ENCODE measurements around the gene HNRNPAB.
"Not testable (repeated sequence)": the region's sequence is repeated elsewhere in the genome, so short reads cannot be mapped to it uniquely, and the experiment has no call there.

Gene HNRNPAB

DNA sequence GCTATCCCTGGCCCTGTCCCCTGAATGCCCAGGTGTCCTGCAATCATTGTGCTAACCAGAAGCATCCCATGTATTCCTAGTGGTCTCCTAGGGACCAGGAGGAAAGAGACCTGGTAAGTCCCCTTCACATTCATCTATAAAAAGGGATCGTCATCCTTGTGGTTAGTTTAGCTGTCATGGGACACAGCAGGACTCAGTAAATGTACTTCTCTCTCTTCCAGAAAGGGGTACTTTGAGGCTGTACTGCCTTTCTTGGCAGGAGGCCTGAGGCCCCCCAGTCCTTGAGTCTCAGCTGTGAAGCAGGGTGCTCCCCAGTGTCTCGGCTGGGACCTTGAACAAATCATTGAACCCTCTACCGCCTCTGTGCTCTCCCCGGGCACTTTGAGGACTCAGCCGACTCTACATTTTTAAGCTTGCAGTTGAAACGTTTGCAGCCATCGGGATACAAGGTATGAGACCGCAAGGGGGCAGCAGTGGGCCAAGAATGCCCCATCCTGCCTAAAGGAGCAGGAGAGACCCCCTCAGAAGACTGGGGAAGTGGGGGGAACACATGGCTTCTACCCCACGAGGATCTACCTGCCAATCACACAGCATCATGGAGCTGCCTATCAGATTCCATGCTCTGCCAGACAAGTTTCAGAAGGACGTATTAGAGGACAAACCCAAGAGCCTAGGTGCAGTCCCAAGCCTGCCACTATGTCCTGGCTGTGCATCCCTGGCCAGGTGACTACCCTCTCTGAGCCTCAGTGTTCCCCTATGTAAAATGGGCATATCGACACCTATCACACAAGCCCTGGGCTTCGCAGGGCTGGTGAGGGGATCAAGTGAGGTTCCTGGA, 30.6 kb downstream of the HNRNPAB start:
- Histone ChIP-seq H3K36me3 (ENCODE audit: insufficient read depth, low read length) (peaks cover 7% of the 10 kb centered on the region), H3K4me3 (ENCODE audit: low read depth in 1 of 2, low read length in 2 of 2) (no peak overlapping the region), H3K27me3 (ENCODE audit: control insufficient read depth in 1 of 2, insufficient read depth in 2 of 2, low read length in 2 of 2) (no peaks in the 10 kb centered on the region), H3K9ac (ENCODE audit: low read length) (no peak overlapping the region), H3K4me1 (ENCODE audit: insufficient read depth, low read length) (peaks cover 22% of the 10 kb centered on the region), H3K27ac (ENCODE audit: low read depth, low read length) (no peak overlapping the region), H3K9me3 (ENCODE audit: low read length) (no peaks in the 10 kb centered on the region)

DNA sequence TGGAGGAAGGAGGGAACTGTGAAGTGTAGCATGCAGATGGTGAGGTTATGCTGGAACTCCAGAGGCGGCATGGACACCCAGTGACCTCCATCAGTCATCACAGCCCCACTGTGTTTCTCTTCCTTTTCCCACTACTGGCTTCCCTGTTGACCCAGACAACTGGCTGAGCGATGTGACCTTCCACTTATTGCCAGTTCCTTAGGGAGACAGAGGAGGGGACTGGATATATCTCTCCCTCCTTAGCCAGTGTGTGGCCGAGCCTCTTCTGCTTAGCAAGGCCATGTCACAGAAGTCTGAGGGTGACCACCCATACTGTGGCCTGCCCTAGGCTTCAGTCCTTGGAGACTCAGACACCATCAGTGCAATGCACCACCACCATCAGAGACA, 31.2 kb downstream of the HNRNPAB start:
- no peaks in the 10 kb centered on the region for H3K27me3 ChIP-seq (ENCODE audit: control insufficient read depth in 1 of 2, insufficient read depth in 2 of 2, low read length in 2 of 2)
- H3K27ac ChIP-seq (ENCODE audit: low read depth, low read length) = no peak overlapping the region
- no peak overlapping the region for H3K9ac ChIP-seq (ENCODE audit: low read length)
- H3K9me3 ChIP-seq (ENCODE audit: low read length) = no peaks in the 10 kb centered on the region
- peaks cover under 1% of the 10 kb centered on the region for H3K36me3 ChIP-seq (ENCODE audit: insufficient read depth, low read length)
- no peak overlapping the region for H3K4me3 ChIP-seq (ENCODE audit: low read depth in 1 of 2, low read length in 2 of 2)
- peaks cover 16% of the 10 kb centered on the region for H3K4me1 ChIP-seq (ENCODE audit: insufficient read depth, low read length)

DNA sequence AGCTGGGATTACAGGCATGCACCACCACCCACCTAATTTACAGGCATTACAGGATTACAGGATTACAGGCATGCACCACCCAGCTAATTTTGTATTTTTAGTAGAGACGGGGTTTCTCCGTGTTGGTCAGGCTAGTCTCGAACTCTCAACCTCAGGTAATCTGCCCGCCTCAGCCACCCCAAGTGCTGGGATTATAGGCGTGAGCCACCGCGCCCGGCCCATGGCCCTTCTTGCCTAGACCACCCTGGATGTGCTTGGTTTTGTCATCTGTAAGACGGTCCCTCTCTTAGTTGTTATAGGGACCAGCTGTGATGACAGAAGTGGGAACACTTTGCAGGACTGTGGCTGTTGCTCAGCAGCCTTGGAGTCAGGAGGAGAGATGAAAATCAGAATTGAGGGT, 31.8 kb downstream of the HNRNPAB start:
- Histone ChIP-seq H3K9me3 (ENCODE audit: low read length) (no peaks in the 10 kb centered on the region), H3K27ac (ENCODE audit: low read depth, low read length) (no peak overlapping the region), H3K36me3 (ENCODE audit: insufficient read depth, low read length) (no peaks in the 10 kb centered on the region), H3K4me1 (ENCODE audit: insufficient read depth, low read length) (peaks cover 10% of the 10 kb centered on the region), H3K4me3 (ENCODE audit: low read depth in 1 of 2, low read length in 2 of 2) (no peak overlapping the region), H3K27me3 (ENCODE audit: control insufficient read depth in 1 of 2, insufficient read depth in 2 of 2, low read length in 2 of 2) (no peaks in the 10 kb centered on the region), H3K9ac (ENCODE audit: low read length) (no peak overlapping the region)

DNA sequence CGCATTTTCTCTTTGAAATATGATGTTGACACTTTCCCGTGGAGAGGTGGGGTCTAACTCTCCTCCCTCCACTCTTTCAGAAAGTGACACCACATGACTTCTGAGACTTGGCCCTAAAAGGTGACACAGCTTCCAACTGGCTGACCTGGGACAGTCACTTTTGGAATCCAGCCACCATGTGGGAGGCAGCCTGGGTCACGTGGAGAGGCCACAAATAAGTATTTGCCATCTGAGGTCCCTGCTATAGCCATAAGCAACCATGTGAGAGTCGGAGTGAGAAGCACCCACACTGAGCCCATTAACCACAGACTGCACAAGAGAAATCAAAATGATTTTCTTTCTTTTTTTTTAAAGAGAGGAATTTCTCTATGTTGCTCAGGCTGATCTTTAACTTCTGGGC, 32.3 kb downstream of the HNRNPAB start:
- Histone ChIP-seq H3K9ac (ENCODE audit: low read length) (no peak overlapping the region), H3K4me1 (ENCODE audit: insufficient read depth, low read length) (peaks cover 5% of the 10 kb centered on the region), H3K27me3 (ENCODE audit: control insufficient read depth in 1 of 2, insufficient read depth in 2 of 2, low read length in 2 of 2) (no peaks in the 10 kb centered on the region), H3K36me3 (ENCODE audit: insufficient read depth, low read length) (no peaks in the 10 kb centered on the region), H3K9me3 (ENCODE audit: low read length) (no peaks in the 10 kb centered on the region), H3K27ac (ENCODE audit: low read depth, low read length) (no peak overlapping the region), H3K4me3 (ENCODE audit: low read depth in 1 of 2, low read length in 2 of 2) (no peak overlapping the region)

- Histone ChIP-seq H3K4me1 (ENCODE audit: insufficient read depth, low read length) (peaks cover 4% of the 10 kb centered on the region), H3K9ac (ENCODE audit: low read length) (no peak overlapping the region)
These were observed 33.3 kb downstream of the HNRNPAB start for GRCh38 chr5:178237431-178238312.

DNA sequence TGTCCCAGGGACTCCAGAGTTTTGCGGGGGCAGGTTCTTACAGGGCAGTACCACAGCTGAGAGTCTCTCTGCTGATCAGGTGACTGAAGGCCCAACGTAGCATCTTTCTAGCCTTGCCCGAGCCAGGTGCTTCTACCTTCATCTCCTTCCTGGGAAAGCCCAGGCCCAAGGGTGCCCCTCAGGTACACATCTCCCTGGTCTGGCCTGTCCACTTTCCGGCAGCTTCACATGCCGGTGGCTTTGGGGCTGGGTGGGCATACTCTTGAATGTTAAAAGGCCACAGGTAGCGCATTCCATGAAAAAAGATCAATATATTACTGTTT, 33.9 kb downstream of the HNRNPAB start:
- Histone ChIP-seq H3K9ac (ENCODE audit: low read length) (no peak overlapping the region), H3K4me1 (ENCODE audit: insufficient read depth, low read length) (no peaks in the 10 kb centered on the region), H3K27ac (ENCODE audit: low read depth, low read length) (no peak overlapping the region), H3K27me3 (ENCODE audit: control insufficient read depth in 1 of 2, insufficient read depth in 2 of 2, low read length in 2 of 2) (no peaks in the 10 kb centered on the region), H3K4me3 (ENCODE audit: low read depth in 1 of 2, low read length in 2 of 2) (no peak overlapping the region), H3K9me3 (ENCODE audit: low read length) (no peaks in the 10 kb centered on the region), H3K36me3 (ENCODE audit: insufficient read depth, low read length) (no peaks in the 10 kb centered on the region)

More at GRCh38 chr5:178237431-178238312, 33.3 kb downstream of the HNRNPAB start:
- Histone ChIP-seq H3K27ac (ENCODE audit: low read depth, low read length) (no peak overlapping the region), H3K4me3 (ENCODE audit: low read depth in 1 of 2, low read length in 2 of 2) (no peak overlapping the region), H3K36me3 (ENCODE audit: insufficient read depth, low read length) (no peaks in the 10 kb centered on the region), H3K27me3 (ENCODE audit: control insufficient read depth in 1 of 2, insufficient read depth in 2 of 2, low read length in 2 of 2) (no peaks in the 10 kb centered on the region), H3K9me3 (ENCODE audit: low read length) (no peaks in the 10 kb centered on the region)

GRCh38 chr5:178238711-178239592, 34.6 kb downstream of the HNRNPAB start:
- no peaks in the 10 kb centered on the region for H3K36me3 ChIP-seq (ENCODE audit: insufficient read depth, low read length)
- H3K27ac ChIP-seq (ENCODE audit: low read depth, low read length) = no peak overlapping the region
- H3K9me3 ChIP-seq (ENCODE audit: low read length) = no peaks in the 10 kb centered on the region
- no peaks in the 10 kb centered on the region for H3K27me3 ChIP-seq (ENCODE audit: control insufficient read depth in 1 of 2, insufficient read depth in 2 of 2, low read length in 2 of 2)
- no peak overlapping the region for H3K4me3 ChIP-seq (ENCODE audit: low read depth in 1 of 2, low read length in 2 of 2)
- no peaks in the 10 kb centered on the region for H3K4me1 ChIP-seq (ENCODE audit: insufficient read depth, low read length)
- H3K9ac ChIP-seq (ENCODE audit: low read length) = no peak overlapping the region

- not testable (repeated sequence) for H3K9ac ChIP-seq (ENCODE audit: low read length); H3K36me3 ChIP-seq (ENCODE audit: insufficient read depth, low read length); H3K4me1 ChIP-seq (ENCODE audit: insufficient read depth, low read length); H3K4me3 ChIP-seq (ENCODE audit: low read depth in 1 of 2, low read length in 2 of 2); H3K27ac ChIP-seq (ENCODE audit: low read depth, low read length); H3K27me3 ChIP-seq (ENCODE audit: control insufficient read depth in 1 of 2, insufficient read depth in 2 of 2, low read length in 2 of 2); H3K9me3 ChIP-seq (ENCODE audit: low read length)
These were observed 35.4 kb downstream of the HNRNPAB start for GRCh38 chr5:178239626-178240301.

DNA sequence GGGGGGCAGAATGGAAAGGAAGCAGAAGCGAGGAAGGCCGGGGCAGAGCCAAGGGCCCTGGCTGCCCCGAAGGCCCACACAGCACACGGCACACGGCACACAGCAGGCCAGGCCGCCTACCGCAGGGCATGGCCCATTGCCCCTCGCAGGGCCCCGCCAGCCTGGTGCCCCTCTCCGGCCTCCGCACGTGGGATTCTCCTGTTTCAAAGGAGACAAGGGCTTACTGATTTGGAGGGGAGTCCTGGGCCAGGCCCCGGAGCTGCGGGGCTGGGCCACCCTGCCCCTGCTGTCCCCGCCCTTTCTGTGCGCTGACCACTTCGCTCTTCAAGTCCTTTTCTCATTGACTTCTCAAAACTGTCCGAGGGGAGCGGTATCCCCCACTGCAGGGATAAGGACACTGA, 36.0 kb downstream of the HNRNPAB start:
- no peak overlapping the region for H3K27ac ChIP-seq (ENCODE audit: low read depth, low read length)
- no peak overlapping the region for H3K9ac ChIP-seq (ENCODE audit: low read length)

GRCh38 chr5:178240766-178241165, 36.4 kb downstream of the HNRNPAB start:
- Histone ChIP-seq H3K4me1 (ENCODE audit: insufficient read depth, low read length) (no peaks in the 10 kb centered on the region), H3K9ac (ENCODE audit: low read length) (no peak overlapping the region)

More for the DNA sequence above, 36.0 kb downstream of the HNRNPAB start:
- H3K36me3 ChIP-seq (ENCODE audit: insufficient read depth, low read length) = no peaks in the 10 kb centered on the region
- H3K4me3 ChIP-seq (ENCODE audit: low read depth in 1 of 2, low read length in 2 of 2) = no peak overlapping the region
- H3K27me3 ChIP-seq (ENCODE audit: control insufficient read depth in 1 of 2, insufficient read depth in 2 of 2, low read length in 2 of 2) = no peaks in the 10 kb centered on the region
- no peaks in the 10 kb centered on the region for H3K4me1 ChIP-seq (ENCODE audit: insufficient read depth, low read length)
- no peaks in the 10 kb centered on the region for H3K9me3 ChIP-seq (ENCODE audit: low read length)

More at GRCh38 chr5:178240766-178241165, 36.4 kb downstream of the HNRNPAB start:
- no peaks in the 10 kb centered on the region for H3K27me3 ChIP-seq (ENCODE audit: control insufficient read depth in 1 of 2, insufficient read depth in 2 of 2, low read length in 2 of 2)
- H3K9me3 ChIP-seq (ENCODE audit: low read length) = no peaks in the 10 kb centered on the region
- no peaks in the 10 kb centered on the region for H3K36me3 ChIP-seq (ENCODE audit: insufficient read depth, low read length)
- H3K4me3 ChIP-seq (ENCODE audit: low read depth in 1 of 2, low read length in 2 of 2) = no peak overlapping the region
- no peak overlapping the region for H3K27ac ChIP-seq (ENCODE audit: low read depth, low read length)
